HCT116 (cell line): ENCODE data around the gene GGA2. TPM values are rescaled to one million over a fixed set of nuclear protein-coding genes. Genes with fewer than 3 reads are reported as not detected.

Source experiments
- ATAC-seq: fragments of 200-7000 bp; cut with Tn5 transposase; 2 replicates; pipeline ENCODE4 v1.9.1; 2020; ENCODE audit warnings: mild to moderate bottlenecking, moderate library complexity
- BruUV-seq: library from RNA; stranded (reverse); fragments of 400-500 nt; replicated peaks from 2 replicates; lab custom pipeline; 2021; lab: Mats Ljungman, UMichigan
- CTCF ChIA-PET: fragments of 300-600 bp; sonication (Branson Sonifier 250); formaldehyde crosslinking; loops from one replicate; lab custom pipeline; 2021; ENCODE audit warnings: antibody characterized with exemption; lab: Charles Lee
- POLR2A ChIA-PET: fragments of 300-600, 350-600 bp; sonication (Branson Sonifier 250); formaldehyde crosslinking; loops from one replicate; lab custom pipeline; 2021; ENCODE audit warnings: antibody characterized with exemption; lab: Charles Lee
- RAD21 ChIA-PET, 2 experiments: fragments of 300-600 bp; sonication (Branson Sonifier 250); formaldehyde crosslinking; loops; one replicate each; lab custom pipeline; 2023; ENCODE audit warnings: low total read pairs in 2 of 2; ENCODE audit not compliant: uncharacterized antibody in 2 of 2, unreplicated experiment in 2 of 2, low non-redundant PET in 1 of 2; lab: Charles Lee
- DNase-seq: peaks from one replicate; pipeline ENCODE4 v3.0.0-alpha.2; 2010; ENCODE audit warnings: low read depth, low spot score
- H2AFZ ChIP-seq: fragments of 200-600 bp; shearing (Covaris generic), sonication (generic); 2 replicates; pipeline ENCODE4 v1.6.1; 2017; ENCODE audit warnings: low read depth, mixed run types, mixed read lengths, antibody characterized with exemption, low read length; ENCODE audit not compliant: poor library complexity, severe bottlenecking
- H3K27ac ChIP-seq: 2 replicates; pipeline ENCODE4 v1.5.1; 2012; ENCODE audit warnings: low read depth, low read length
- H3K27me3 ChIP-seq: fragments of 200-600 bp; sonication (generic); 2 replicates; pipeline ENCODE4 v1.6.1; 2016; ENCODE audit warnings: mixed run types, low read length, mixed read lengths; ENCODE audit not compliant: insufficient read depth
- H3K36me3 ChIP-seq, 2 experiments: fragments of 200-500 bp in 1 of 2; fragments of 200-600 bp in 1 of 2; sonication (Bioruptor generic) in 1 of 2; sonication (generic) in 1 of 2; 2 replicates each; pipeline versions ENCODE4 v1.5.1 to v1.6.1; 2014 to 2016; ENCODE audit warnings: low read length in 2 of 2, inconsistent platforms in 1 of 2, mixed read lengths in 1 of 2, mixed run types in 1 of 2; ENCODE audit not compliant: insufficient read depth in 2 of 2, control insufficient read depth in 1 of 2
- H3K4me1 ChIP-seq, 2 experiments: fragments of 200-600 bp in 1 of 2; sonication (generic) in 1 of 2; 2 replicates each; pipeline versions ENCODE4 v1.5.1 to v1.6.1; 2012 to 2017; ENCODE audit warnings: low read length in 2 of 2, inconsistent platforms in 1 of 2, mild to moderate bottlenecking in 1 of 2, mixed read lengths in 1 of 2, mixed run types in 1 of 2, moderate library complexity in 1 of 2; ENCODE audit not compliant: insufficient read depth in 2 of 2, control insufficient read depth in 1 of 2
- H3K4me2 ChIP-seq: fragments of 200-600 bp; sonication (generic); 2 replicates; pipeline ENCODE4 v1.6.1; 2017; ENCODE audit warnings: mixed run types, low read length, mixed read lengths
- H3K4me3 ChIP-seq, 2 experiments: fragments of 200-600 bp in 1 of 2; sonication (generic) in 1 of 2; replicated peaks in 1 of 2; 2 replicates each; pipeline ENCODE4 v1.5.1; 2011 to 2016; ENCODE audit warnings: low read length in 2 of 2, control low read depth in 1 of 2, low read depth in 1 of 2, mild to moderate bottlenecking in 1 of 2, mixed read lengths in 1 of 2, mixed run types in 1 of 2
- H3K79me2 ChIP-seq: fragments of 200-600 bp; sonication (generic); 2 replicates; pipeline ENCODE4 v1.6.1; 2017; ENCODE audit warnings: mild to moderate bottlenecking, mixed run types, low read length, moderate library complexity, mixed read lengths; ENCODE audit not compliant: insufficient read depth
- H3K9ac ChIP-seq: fragments of 200-600 bp; sonication (generic); 2 replicates; pipeline ENCODE4 v1.6.1; 2016; ENCODE audit warnings: low read length, mixed read lengths
- H3K9me2 ChIP-seq: fragments of 200-600 bp; sonication (generic), shearing (Covaris generic); 2 replicates; pipeline ENCODE4 v1.6.1; 2017; ENCODE audit warnings: mixed run types, mild to moderate bottlenecking, moderate library complexity; ENCODE audit not compliant: insufficient read depth
- H3K9me3 ChIP-seq, 2 experiments: fragments of 200-500 bp in 1 of 2; fragments of 200-600 bp in 1 of 2; sonication (Bioruptor generic) in 1 of 2; sonication (generic) in 1 of 2; 2 replicates each; pipeline ENCODE4 v1.6.1; 2014 to 2017; ENCODE audit warnings: low read length in 2 of 2, mixed read lengths in 2 of 2, inconsistent platforms in 1 of 2, low read depth in 1 of 2, mild to moderate bottlenecking in 1 of 2, mixed run types in 1 of 2, moderate library complexity in 1 of 2; ENCODE audit not compliant: control insufficient read depth in 1 of 2, insufficient read depth in 1 of 2
- H4K20me1 ChIP-seq: fragments of 200-600 bp; sonication (generic), shearing (Covaris generic); 2 replicates; pipeline ENCODE4 v1.6.1; 2017; ENCODE audit warnings: mixed run types, mild to moderate bottlenecking, moderate library complexity; ENCODE audit not compliant: insufficient read depth
- CBX3 ChIP-seq: IDR thresholded peaks from 2 replicates; pipeline ENCODE4 v1.6.1; 2012; ENCODE audit warnings: low read depth
- CEBPB ChIP-seq: IDR thresholded peaks from 2 replicates; pipeline ENCODE4 v1.6.1; 2012; ENCODE audit warnings: low read depth
- CTCF ChIP-seq, 3 experiments: fragments of 200-600 bp in 1 of 3; sonication (generic) in 1 of 3; IDR thresholded peaks in 2 of 3; conservative IDR thresholded peaks in 1 of 3; 2 replicates each; pipeline ENCODE4 v1.5.1; 2012 to 2017; ENCODE audit warnings: low read depth in 2 of 3, low read length in 2 of 3, antibody characterized with exemption in 1 of 3, borderline replicate concordance in 1 of 3, control low read depth in 1 of 3, mild to moderate bottlenecking in 1 of 3, mixed read lengths in 1 of 3, mixed run types in 1 of 3, moderate library complexity in 1 of 3; ENCODE audit not compliant: insufficient read depth in 1 of 3
- EGR1 ChIP-seq: IDR thresholded peaks from 2 replicates; pipeline ENCODE4 v1.6.1; 2012; ENCODE audit warnings: low read depth
- ELF1 ChIP-seq: IDR thresholded peaks from 2 replicates; pipeline ENCODE4 v1.6.1; 2012; ENCODE audit warnings: low read depth, borderline replicate concordance
- EZH2 ChIP-seq: fragments of 200-600 bp; sonication (generic); IDR thresholded peaks from 2 replicates; pipeline ENCODE4 v1.6.1; 2017; ENCODE audit warnings: antibody characterized with exemption, mixed run types
- EZH2phosphoT487 ChIP-seq: fragments of 200-600 bp; IDR thresholded peaks from 2 replicates; pipeline ENCODE4 v1.6.1; 2018; ENCODE audit warnings: antibody characterized with exemption, borderline replicate concordance
- POLR2AphosphoS5 ChIP-seq: IDR thresholded peaks from 2 replicates; pipeline ENCODE4 v1.6.1; 2011; ENCODE audit warnings: mild to moderate bottlenecking, low read depth, low read length, moderate library complexity
- RAD21 ChIP-seq: IDR thresholded peaks from 2 replicates; pipeline ENCODE4 v1.6.1; 2012; ENCODE audit warnings: low read depth, mild to moderate bottlenecking
- ZFX ChIP-seq: fragments of 450-650 bp; IDR thresholded peaks from 2 replicates; pipeline ENCODE4 v1.6.1; 2017
- intact Hi-C: fragments of 100-400 bp; cut with micrococcal nuclease; formaldehyde crosslinking; loops from 2 replicates; pipeline ENCODE4 v1.10.0; 2022
- total RNA-seq: library from RNA; stranded (reverse); gene quantifications from one replicate; pipeline ENCODE4 v1.2.1, GENCODE V29; 2021; ENCODE audit not compliant: unreplicated experiment
- TF ChIP-seq, protein P1 (sequence below): IDR thresholded peaks from 2 replicates; pipeline ENCODE4 v1.6.1; 2012
- TF ChIP-seq, protein P2 (sequence below): IDR thresholded peaks from 2 replicates; pipeline ENCODE4 v1.6.1; 2012

Gene GGA2
- total RNA-seq, 1 experiment from 2014 or later: 68.3 TPM

DNA sequence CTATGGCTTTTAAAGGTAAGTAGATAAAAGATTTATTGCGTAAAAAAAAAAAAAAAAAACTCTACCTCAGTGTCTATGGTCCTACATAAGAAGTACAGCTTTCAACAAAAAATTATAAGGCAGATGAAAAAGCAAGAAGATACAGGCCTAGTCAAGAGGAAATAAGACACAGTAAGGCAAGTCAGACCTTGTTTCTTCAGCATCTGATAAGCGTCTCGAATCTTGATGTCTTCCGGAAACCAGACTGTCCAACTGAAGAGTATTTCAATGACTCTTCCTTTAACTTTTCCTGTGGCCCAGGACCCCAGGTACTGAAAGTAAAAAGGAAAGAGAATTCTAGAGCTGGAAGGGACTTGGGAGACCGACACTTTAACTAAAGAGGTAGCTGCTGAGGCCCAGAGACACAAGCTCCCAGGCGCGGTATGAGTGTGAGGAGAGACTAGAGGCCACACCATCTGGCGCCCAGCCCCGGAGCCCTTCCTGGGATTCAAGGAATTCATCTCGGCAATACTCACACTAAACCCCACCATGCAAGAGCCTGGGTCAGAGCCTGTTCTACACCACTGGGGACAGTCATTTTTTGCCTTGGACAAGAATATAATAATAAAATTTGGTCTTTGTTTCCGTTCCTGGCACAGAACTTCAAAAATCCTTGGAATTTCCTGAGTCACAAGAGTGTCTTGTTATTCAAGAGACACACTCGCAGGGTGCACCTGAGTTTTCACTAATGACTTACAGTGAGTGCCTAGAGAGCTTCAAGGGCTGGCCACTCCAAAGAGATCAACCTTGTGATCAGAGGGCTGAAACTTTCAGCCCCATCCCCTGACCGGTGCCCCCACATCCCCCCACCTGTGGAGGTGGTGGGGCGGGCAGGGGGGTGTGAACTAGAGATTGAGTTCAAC, 18.6 kb downstream of the GGA2 start:
- no TSS peak for BruUV-seq
- no peak for DNase-seq
- intact Hi-C loops: no loop called here
- H4K20me1 ChIP-seq: no peaks in the 10 kb centered on the region
- no peaks in the 10 kb centered on the region for H3K27me3 ChIP-seq
- ChIA-PET RAD21 (interaction anchor here in 1 of 2 experiments (0.7 kb wide), 1 partner anchor 13 kb away, joined by 3 read pairs; no protein-coding TSS in a partner anchor), POLR2A (no interaction called here), CTCF (no interaction called here)
- H3K4me1 ChIP-seq: peaks cover 0 to 12% of the 10 kb centered on the region in 2 experiments; a peak in 2 of 4 replicates
- no peaks in the 10 kb centered on the region for H3K9me2 ChIP-seq
- no peak overlapping the region for H3K4me3 ChIP-seq
- H3K27ac ChIP-seq: no peak overlapping the region
- TF ChIP-seq POLR2AphosphoS5 (no peak), CEBPB (no peak), ZFX (no peak), CBX3 (no peak), EZH2 (no peak), ELF1 (no peak)
- TF ChIP-seq, protein P1, sequence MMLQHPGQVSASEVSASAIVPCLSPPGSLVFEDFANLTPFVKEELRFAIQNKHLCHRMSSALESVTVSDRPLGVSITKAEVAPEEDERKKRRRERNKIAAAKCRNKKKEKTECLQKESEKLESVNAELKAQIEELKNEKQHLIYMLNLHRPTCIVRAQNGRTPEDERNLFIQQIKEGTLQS: no peak
- peak; percentile 68 for ATAC-seq
- H2AFZ ChIP-seq: no peak overlapping the region
- H3K4me2 ChIP-seq: no peak overlapping the region
- peaks cover 23% of the 10 kb centered on the region for H3K79me2 ChIP-seq
- no peak overlapping the region for H3K9ac ChIP-seq
- peaks cover 50 to 52% of the 10 kb centered on the region in 2 experiments for H3K36me3 ChIP-seq
- H3K9me3 ChIP-seq: no peaks in the 10 kb centered on the region

DNA sequence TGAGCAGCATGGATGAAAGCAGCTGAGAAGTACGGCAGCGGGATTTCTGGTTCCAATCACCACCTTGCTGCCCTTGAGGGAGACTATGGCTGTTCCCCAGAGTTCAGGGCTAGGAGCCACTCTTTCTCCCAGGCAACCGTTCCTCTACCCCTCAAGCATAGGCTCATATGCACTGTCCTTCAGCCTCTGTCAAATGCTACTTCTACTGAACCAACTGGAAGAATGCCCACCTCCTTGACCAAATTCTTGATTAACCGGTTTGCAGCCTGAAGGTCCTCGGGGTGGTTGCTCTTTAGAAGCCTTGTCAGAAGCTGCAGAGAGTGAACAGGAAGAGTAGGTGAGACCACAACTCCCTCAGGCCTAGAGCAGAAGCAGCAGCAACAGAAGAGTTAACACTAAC, 23.8 kb downstream of the GGA2 start:
- no peaks in the 10 kb centered on the region for H3K9me2 ChIP-seq
- no peak overlapping the region for H2AFZ ChIP-seq
- no peak overlapping the region for H3K27ac ChIP-seq
- DNase-seq: no peak
- H4K20me1 ChIP-seq: no peaks in the 10 kb centered on the region; the same call in 1 of the 2 replicates
- ATAC-seq: no peak
- no peak overlapping the region for H3K4me3 ChIP-seq
- H3K9ac ChIP-seq: no peak overlapping the region
- no peaks in the 10 kb centered on the region for H3K9me3 ChIP-seq
- RAD21 ChIA-PET: no interaction called here
- peaks cover 60 to 76% of the 10 kb centered on the region in 2 experiments for H3K36me3 ChIP-seq
- no peaks in the 10 kb centered on the region for H3K27me3 ChIP-seq
- no TSS peak for BruUV-seq
- POLR2A ChIA-PET: no interaction called here
- H3K4me2 ChIP-seq: no peak overlapping the region
- no peaks in the 10 kb centered on the region for H3K4me1 ChIP-seq
- 0 out of 2 replicates have a peak, but pooled peaks cover 5% of the 10 kb centered on the region for H3K79me2 ChIP-seq
- intact Hi-C loops: no loop called here
- CTCF ChIA-PET: no interaction called here
- TF ChIP-seq, protein P1: no peak
- TF ChIP-seq, protein P2, sequence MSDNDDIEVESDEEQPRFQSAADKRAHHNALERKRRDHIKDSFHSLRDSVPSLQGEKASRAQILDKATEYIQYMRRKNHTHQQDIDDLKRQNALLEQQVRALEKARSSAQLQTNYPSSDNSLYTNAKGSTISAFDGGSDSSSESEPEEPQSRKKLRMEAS: no peak
- TF ChIP-seq RAD21 (no peak), EZH2 (no peak), EZH2phosphoT487 (no peak), EGR1 (no peak), CBX3 (no peak), CTCF (IDR thresholded peaks at IDR 0.05 in 2 of 3, conservative IDR thresholded peaks at IDR 0.05 in 1 of 3; ENCODE audit: borderline replicate concordance in 1 of 3, insufficient read depth in 1 of 3, low read depth in 2 of 3, low read length in 2 of 3) (no peak), ELF1 (no peak)
